ENCODE results near the gene GALE. TPM values are rescaled to one million over a fixed set of nuclear protein-coding genes. Genes with fewer than 3 reads are reported as not detected.

GALE gene
- total and polyA plus RNA-seq, 2 of the 13 experiments (the other 11 are each of a cell fraction or from before 2014, with no cell fraction given) = 85.2 to 88.4 TPM

GRCh38 chr1:23796466-23797271, 3.9 kb downstream of the GALE start (continued):
- TF ChIP-seq RFXANK (CRISPR knock-in tag; IDR thresholded peaks at IDR 0.05) (no peak), THAP9 (CRISPR knock-in tag; IDR thresholded peaks at IDR 0.05; ENCODE audit: borderline replicate concordance) (no peak), NR3C1 (CRISPR knock-in tag; IDR thresholded peaks at IDR 0.05) (no peak), ZUFSP (CRISPR knock-in tag; IDR thresholded peaks at IDR 0.05; ENCODE audit: borderline replicate concordance) (no peak), CTCF (CRISPR knock-in tag; IDR thresholded peaks at IDR 0.05) (peak; percentile 41; the same call in 1 of the 2 replicates), TAF15 (IDR thresholded peaks at IDR 0.05; ENCODE audit: low read depth, low read length, poor library complexity, severe bottlenecking) (no peak), CCDC6 (CRISPR knock-in tag; IDR thresholded peaks at IDR 0.05) (no peak), KMT2B (CRISPR knock-in tag; IDR thresholded peaks at IDR 0.05) (no peak), KDM3A (CRISPR knock-in tag; IDR thresholded peaks at IDR 0.05; ENCODE audit: low read depth) (no peak), ZBTB33 (CRISPR knock-in tag; IDR thresholded peaks at IDR 0.05) (peak; percentile 95), ZNF431 (CRISPR knock-in tag; IDR thresholded peaks at IDR 0.05; ENCODE audit: borderline replicate concordance, low read depth) (no peak)
